GM12873 (cell line): Measurements from ENCODE around the gene UNC50.
A peak's percentile ranks its signal among the peaks of the same experiment; 100 is the strongest.

Experiments
- TF ChIP-seq, protein P1 (sequence below): IDR thresholded peaks from 2 replicates; pipeline ENCODE4 v1.5.1; 2012; ENCODE audit warnings: low read depth, mild to moderate bottlenecking, moderate library complexity, low read length, control low read depth; ENCODE audit not compliant: insufficient read depth; ENCODE audit errors: missing control alignments

The UNC50 gene

DNA sequence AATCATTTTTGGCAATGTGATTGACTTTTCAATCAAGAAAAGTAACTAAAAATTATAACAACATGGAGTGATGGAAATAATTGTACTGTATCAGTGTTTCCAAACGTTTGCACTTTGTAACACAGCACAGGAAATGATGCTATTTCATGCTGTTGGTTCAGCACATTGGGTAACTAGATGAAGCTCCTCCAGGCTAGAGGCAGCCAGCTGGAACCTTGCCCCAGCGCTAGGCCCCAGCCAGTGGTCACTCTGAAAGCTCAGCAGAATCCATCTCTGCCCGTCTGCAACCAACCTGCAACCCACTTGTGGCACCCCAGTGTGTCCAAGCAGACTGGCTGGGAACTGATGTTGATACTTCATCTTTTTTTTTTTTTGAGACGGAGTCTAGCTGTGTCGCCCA, 15.3 kb downstream of the UNC50 start:
- TF ChIP-seq, protein P1, sequence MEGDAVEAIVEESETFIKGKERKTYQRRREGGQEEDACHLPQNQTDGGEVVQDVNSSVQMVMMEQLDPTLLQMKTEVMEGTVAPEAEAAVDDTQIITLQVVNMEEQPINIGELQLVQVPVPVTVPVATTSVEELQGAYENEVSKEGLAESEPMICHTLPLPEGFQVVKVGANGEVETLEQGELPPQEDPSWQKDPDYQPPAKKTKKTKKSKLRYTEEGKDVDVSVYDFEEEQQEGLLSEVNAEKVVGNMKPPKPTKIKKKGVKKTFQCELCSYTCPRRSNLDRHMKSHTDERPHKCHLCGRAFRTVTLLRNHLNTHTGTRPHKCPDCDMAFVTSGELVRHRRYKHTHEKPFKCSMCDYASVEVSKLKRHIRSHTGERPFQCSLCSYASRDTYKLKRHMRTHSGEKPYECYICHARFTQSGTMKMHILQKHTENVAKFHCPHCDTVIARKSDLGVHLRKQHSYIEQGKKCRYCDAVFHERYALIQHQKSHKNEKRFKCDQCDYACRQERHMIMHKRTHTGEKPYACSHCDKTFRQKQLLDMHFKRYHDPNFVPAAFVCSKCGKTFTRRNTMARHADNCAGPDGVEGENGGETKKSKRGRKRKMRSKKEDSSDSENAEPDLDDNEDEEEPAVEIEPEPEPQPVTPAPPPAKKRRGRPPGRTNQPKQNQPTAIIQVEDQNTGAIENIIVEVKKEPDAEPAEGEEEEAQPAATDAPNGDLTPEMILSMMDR, result no peak

DNA sequence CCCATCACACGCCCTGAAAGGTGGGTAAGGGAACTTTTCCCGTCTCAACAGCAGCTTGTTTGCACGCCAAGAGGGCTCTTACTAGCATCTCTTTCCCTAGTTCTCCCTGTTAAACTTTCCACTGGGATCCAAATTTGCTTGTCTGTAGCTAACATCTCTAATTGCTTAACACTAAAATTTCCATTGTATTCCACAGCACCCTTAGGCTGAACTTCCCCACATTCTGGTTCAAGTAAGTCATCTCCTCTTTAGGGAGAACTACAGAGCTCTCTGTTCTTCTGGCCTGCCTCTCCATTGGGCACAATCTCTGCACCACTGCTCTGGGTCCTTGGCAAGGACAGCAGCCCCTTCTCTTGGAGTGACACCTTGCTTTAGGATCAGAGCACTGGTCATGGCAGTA, 24.0 kb downstream of the UNC50 start:
- TF ChIP-seq, protein P1, result no peak

DNA sequence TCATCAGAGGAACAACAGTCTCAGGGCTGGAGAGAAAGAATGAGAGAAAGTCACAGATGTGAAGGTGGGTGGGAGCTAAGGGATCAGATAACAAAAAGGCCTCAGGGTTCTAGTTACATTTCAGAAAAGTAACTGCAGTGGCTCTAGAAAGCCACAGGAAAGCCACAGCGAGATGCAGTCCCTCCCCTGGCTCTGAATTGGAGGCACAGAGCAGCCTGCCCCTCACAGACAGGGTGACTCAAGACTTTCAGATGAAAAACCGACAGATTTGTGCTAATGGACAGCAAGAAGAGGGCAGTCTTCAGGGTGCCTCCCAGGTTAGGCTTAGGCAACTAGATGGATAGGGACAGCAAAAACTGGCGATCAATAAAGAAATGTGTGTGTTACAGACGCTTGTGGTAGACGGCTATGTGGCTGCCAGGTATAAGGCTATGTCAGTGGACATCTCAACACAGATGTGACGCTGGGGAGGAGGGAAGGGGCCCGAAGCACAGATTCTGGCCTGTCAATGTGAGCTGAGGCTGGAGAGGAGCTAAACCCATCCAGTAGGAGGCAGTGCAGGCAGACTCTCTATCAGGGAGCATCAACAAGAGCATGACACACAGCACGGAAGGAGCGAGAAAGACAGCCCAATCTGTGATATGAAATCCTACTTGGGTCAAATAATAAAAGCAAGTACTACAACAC, 26.2 kb downstream of the UNC50 start:
- TF ChIP-seq, protein P1, result peak; percentile 62

DNA sequence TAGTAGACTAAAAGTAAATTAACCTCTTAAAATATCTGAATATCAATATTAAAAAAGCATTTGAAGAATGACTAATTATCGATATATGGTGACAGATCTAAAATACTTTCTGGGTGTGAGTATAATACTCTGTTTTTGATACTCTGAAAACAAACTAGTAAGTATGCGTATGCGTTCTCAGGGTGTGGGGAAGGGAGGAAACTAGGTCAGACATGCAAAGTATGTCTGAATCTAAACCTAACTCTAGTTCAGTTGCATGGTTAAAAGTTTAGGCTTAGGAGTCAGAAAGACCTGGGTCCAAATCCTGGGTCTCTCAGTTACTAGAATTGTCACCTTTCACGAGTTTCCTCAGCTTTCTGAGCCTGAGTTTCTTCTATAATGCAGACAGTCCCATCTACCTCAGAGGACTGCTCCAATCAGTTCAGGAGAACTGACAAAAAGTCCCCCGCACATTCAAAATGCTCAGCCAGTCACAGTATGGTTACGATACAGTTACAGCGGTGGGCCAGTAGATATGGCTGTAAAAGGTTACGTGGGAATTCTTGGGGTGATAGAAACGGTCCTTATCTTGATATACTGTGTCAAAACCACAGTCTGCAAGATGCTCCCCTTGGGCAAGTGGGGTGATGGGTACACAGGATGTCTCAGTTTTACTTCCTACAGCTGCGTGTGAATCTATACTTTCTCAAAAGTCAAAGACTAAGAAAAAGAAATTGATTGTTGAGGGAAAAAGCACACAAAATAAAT, 29.2 kb downstream of the UNC50 start:
- TF ChIP-seq, protein P1, result no peak

DNA sequence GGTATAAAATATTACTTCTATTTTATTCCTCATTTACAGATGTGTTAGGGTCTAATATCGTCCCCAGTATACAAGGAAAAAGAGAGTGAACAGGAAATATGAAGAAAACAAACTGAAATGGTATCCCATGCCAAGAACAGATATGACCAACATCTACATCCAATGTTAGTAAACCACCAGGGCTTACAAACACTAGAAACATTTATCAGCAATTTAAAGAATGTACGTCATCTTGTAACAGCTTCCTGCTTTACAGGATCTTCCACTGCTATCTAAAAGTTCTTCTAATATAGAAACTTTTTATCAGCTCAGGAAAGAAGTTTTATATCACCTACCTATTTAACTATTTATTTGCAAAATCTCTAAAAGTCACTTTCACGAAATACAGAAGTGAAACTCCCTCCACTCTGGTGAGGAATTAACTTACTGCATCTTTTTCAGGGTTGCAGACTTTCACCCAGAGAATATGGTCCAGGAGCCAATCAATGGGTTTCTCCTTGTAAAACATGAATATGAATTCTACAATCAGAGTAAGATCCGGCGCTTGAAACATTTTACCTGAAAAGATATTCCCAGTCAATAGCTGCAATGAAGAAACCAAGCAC, 35.2 kb downstream of the UNC50 start:
- TF ChIP-seq, protein P1, result no peak

DNA sequence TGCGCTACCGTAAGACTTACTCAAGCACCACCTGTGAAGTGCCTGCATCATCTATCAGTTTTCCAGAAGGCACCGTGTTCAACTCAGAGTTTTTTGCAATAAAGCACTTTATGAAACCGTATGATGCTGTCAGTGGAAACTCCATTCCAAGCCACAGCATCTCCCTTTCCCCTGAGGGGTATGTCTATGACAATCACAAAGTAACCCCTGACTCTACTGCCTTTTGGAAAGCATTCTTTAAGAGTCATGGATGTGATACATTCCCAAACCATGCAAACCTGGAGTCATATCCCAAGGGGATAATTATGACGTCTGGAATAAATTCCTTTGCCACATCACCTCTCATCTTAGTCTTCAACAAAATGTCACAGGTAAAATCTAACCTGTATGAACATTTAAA, 39.2 kb downstream of the UNC50 start:
- TF ChIP-seq, protein P1, result no peak

DNA sequence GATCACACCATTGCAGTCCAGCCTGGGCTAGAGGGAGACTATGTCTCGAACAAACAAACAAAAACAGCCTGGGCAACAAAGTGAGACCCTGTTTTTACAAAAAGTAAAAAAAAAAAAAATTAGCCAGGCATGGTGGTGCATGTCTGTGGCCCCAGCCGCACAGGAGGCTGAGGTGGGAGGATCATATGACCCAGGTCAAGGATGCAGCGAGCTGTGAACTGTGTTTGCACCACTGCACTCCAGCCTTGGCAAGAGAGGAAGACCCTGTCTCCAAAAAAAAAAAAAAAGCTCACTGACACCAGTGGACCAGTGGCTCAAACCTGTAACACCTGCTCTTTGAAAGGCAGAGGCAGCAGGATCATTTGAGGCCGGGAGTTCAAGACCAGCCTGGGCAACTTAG, 40.1 kb downstream of the UNC50 start:
- TF ChIP-seq, protein P1, result no peak
